BLaER1 treated with 17β-estradiol and CSF1 and Interleukin-3, amounts not matched to agents 10 nM and 100 nM (cell line): ENCODE measurements around the gene RICTOR.

ENCODE experiments used
- H3K27ac ChIP-seq, 11 experiments: shearing (Covaris generic); formaldehyde crosslinking; 2 replicates each; pipeline ENCODE4 v1.8.1; 2022
- H3K27me3 ChIP-seq, 11 experiments: shearing (Covaris generic); formaldehyde crosslinking; 2 replicates each; pipeline ENCODE4 v1.8.1; 2022
- H3K36me3 ChIP-seq, 11 experiments: shearing (Covaris generic); formaldehyde crosslinking; 2 replicates each; pipeline ENCODE4 v1.8.1; 2022
- H3K4me1 ChIP-seq, 10 experiments: shearing (Covaris generic); formaldehyde crosslinking; 2 replicates each; pipeline ENCODE4 v1.8.1; 2022
- H3K4me2 ChIP-seq, 11 experiments: shearing (Covaris generic); formaldehyde crosslinking; 2 replicates each; pipeline ENCODE4 v1.8.1; 2022
- H3K4me3 ChIP-seq, 10 experiments: shearing (Covaris generic); formaldehyde crosslinking; 2 replicates each; pipeline ENCODE4 v1.8.1; 2022
- H3K9ac ChIP-seq, 11 experiments: shearing (Covaris generic); formaldehyde crosslinking; 2 replicates each; pipeline ENCODE4 v1.8.1; 2022
- H3K9me3 ChIP-seq, 11 experiments: shearing (Covaris generic); formaldehyde crosslinking; replicated peaks in 1 of 11; 2 replicates each; pipeline ENCODE4 v1.8.1; 2022
- H4K20me1 ChIP-seq, 11 experiments: shearing (Covaris generic); formaldehyde crosslinking; 2 replicates each; pipeline ENCODE4 v1.8.1; 2022
- Cebpa-rat ChIP-seq, 11 experiments: shearing (Covaris generic); IDR thresholded peaks; 2 replicates each; pipeline ENCODE4 v1.8.1; 2022

RICTOR gene

DNA sequence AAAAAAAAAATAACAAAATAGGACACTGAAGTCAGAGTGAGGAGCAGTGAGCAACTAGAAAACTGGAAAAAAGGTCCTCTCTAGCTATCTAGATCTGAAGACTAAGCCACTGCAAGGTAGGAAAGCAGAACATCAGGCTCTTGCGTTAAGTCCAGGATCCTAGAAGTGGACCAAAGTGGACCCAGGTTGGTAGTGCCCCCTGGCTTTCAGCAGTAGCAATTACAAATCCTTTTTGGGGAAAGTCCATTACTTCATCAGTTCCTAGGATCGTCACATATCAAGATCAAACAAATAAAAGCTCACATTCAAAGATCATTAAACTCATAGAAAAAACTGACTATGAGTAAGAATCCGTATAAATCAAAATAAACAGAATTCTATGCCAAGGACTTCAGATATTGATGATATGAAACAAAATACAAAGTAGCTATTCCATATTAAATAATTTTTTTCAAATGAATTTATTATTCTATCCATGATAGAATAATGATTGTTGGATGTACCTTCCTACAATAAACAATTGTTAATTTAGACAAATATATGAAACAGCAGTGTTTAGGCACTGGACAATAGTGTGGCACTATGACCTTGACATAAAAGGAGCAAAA is 6.5 kb upstream of the RICTOR start:
- H3K27me3 ChIP-seq: no peaks in the 10 kb centered on the region
- H3K4me3 ChIP-seq: no peak overlapping the region
- H3K9me3 ChIP-seq: peaks cover 0 to 14% (median 4%) of the 10 kb centered on the region in 11 experiments; a peak in 7 of 22 replicates
- H3K4me1 ChIP-seq: peaks cover 11 to 20% (median 18%) of the 10 kb centered on the region in 10 experiments
- H3K27ac ChIP-seq: no peak overlapping the region
- no peak overlapping the region for H3K9ac ChIP-seq
- no peaks in the 10 kb centered on the region for H3K36me3 ChIP-seq
- no peak for TF ChIP-seq Cebpa-rat (IDR thresholded peaks at IDR 0.05)
- no peaks in the 10 kb centered on the region for H4K20me1 ChIP-seq
- H3K4me2 ChIP-seq: no peak overlapping the region

DNA sequence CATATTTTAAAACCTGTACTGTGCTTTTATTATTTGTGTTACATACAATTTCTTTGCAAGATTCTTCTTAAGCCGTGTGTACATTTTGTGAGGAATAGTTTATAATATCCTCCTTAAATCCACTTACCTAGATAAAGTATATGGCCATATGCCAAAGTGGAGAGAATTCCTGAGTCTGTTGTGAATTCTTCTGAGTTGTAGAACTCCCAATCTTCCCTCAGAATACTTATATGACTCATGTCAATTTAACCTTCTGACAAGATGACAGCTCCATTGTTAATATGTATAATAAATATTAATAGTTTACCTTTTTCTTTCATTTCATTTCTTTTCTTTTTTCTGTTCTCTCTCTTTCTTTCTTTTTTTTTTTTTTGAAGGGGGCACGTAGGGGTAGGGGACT is 6.0 kb upstream of the RICTOR start:
- Histone ChIP-seq H3K9me3 (peaks cover 0 to 14% (median 4%) of the 10 kb centered on the region in 11 experiments; a peak in 7 of 22 replicates), H3K36me3 (no peaks in the 10 kb centered on the region), H3K27me3 (no peaks in the 10 kb centered on the region), H3K4me1 (peaks cover 11 to 25% (median 23%) of the 10 kb centered on the region in 10 experiments), H4K20me1 (no peaks in the 10 kb centered on the region), H3K4me3 (no peak overlapping the region), H3K4me2 (no peak overlapping the region), H3K27ac (no peak overlapping the region), H3K9ac (no peak overlapping the region)
- TF ChIP-seq Cebpa-rat (IDR thresholded peaks at IDR 0.05): no peak

DNA sequence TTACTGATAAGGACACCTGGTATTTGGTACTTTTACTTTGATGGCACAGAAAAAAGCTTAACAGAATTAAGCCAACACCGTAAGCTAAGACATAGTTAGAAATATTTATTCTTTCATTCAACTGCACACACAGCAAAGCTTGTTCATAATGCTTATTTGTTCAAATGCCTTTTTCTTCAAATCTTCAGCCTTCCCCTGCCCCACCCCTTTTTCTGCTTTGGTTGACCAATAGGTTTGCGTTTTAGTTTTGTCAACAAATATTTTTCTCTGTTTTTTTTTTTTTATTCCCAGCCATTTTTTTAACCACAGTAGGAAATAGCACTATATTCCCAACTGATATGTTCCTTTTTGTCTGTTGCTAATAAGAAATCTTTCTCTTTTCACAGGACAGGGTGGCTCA is 4.9 kb upstream of the RICTOR start:
- Histone ChIP-seq H3K4me1 (peaks cover 11 to 26% (median 23%) of the 10 kb centered on the region in 10 experiments), H3K36me3 (no peaks in the 10 kb centered on the region), H3K4me2 (no peak overlapping the region), H3K4me3 (no peak overlapping the region), H3K9me3 (peaks cover 0 to 14% (median 4%) of the 10 kb centered on the region in 11 experiments; a peak in 7 of 22 replicates), H3K27me3 (no peaks in the 10 kb centered on the region), H3K27ac (no peak overlapping the region), H3K9ac (no peak overlapping the region), H4K20me1 (no peaks in the 10 kb centered on the region)
- TF ChIP-seq Cebpa-rat (IDR thresholded peaks at IDR 0.05): no peak

DNA sequence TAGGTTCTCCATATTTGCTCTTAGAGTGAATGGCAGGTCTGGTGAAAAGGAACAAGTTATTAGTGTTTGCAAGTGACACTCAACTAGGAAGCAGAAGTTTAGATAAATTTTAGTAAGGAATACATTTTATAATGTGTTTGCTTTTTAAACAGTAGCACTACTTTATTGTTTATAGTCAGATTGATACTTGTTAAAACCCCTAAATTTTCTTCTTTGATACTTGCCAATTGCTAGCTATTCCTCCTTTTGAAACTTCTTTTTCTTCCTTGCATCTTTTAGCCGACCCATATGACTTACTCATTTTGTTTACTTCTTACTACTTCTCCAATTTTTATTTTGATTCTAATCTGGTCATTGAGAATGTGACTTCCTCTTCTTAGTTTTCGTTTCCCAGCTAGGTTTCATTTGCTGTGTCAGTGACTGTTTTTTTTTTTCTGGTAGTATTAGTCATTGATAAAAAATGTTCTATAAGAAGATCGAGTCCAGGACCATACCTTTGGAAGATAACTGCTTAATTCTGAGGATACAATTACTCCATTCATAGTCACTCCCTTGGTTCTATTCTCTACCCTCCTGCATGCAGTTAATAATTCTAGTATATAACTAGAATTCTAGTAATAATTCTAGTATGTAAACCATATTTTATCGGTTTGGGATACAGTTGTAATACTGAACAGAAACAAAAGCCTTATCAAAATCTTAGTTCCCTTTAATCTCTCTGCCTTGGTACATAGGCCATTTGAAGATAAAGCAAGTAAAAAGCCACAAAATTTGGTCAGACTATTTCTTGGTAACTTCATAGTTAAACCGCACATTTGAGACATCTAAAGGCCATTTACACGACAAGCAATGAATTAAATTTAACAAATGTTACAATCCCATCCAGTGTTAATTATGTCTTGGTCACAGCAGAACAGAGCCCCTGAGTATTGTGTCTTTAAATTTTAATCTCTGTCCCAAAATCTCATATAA is 2.8 kb upstream of the RICTOR start:
- peak overlapping the region; percentile 34 to 90 (median 69); a peak in 20 of 22 replicates for H3K4me2 ChIP-seq
- no peaks in the 10 kb centered on the region for H3K27me3 ChIP-seq
- H3K4me3 ChIP-seq: peak overlapping the region in 4 of 10 experiments; percentile 31 to 41 (median 37); a peak in 6 of 20 replicates
- H3K4me1 ChIP-seq: peaks cover 22 to 38% (median 33%) of the 10 kb centered on the region in 10 experiments
- peak overlapping the region in 8 of 11 experiments; percentile 10 to 71 (median 59); a peak in 12 of 22 replicates for H3K9ac ChIP-seq
- H3K9me3 ChIP-seq: 0 out of 22 replicates have a peak, but pooled peaks cover 0 to 3% (median 0%) of the 10 kb centered on the region in 11 experiments
- peak overlapping the region in 9 of 11 experiments; percentile 48 to 100 (median 78); a peak in 18 of 22 replicates for H3K27ac ChIP-seq
- no peak for TF ChIP-seq Cebpa-rat (IDR thresholded peaks at IDR 0.05)
- H3K36me3 ChIP-seq: peaks cover 0 to 2% (median 0%) of the 10 kb centered on the region in 11 experiments; a peak in 2 of 22 replicates
- peaks cover 10 to 19% (median 13%) of the 10 kb centered on the region in 11 experiments; a peak in 17 of 22 replicates for H4K20me1 ChIP-seq

DNA sequence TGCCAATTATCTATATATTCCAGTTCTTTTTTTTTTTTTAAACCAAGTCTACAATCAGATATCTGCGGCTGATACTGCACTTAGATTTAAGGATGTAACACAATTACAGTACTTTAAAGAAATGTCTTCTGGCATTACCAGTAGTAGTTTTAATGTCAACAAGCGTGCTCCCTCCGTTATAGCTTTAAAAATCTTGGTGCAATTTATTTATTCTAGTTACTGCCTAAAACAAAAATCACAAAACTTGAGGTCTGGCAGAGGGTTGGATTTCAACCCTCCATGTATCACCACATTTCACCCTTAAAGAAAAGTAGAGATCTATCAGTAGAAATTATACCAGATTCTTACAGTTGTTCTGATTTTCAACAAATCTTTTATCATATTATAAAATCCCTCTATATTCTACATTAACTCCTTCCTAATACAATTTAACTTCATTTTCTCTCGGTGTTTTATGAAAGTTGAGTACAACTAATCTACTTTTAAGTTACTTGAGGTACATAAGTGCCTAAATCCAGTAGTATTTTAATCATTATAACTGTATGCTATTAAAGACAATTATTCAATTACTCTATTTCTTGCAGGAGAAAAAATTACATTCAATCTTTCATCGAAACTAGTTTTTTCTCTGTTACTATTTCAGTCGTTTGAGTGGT is 2.0 kb upstream of the RICTOR start:
- peak overlapping the region in 8 of 11 experiments; percentile 10 to 71 (median 59); a peak in 11 of 22 replicates for H3K9ac ChIP-seq

DNA sequence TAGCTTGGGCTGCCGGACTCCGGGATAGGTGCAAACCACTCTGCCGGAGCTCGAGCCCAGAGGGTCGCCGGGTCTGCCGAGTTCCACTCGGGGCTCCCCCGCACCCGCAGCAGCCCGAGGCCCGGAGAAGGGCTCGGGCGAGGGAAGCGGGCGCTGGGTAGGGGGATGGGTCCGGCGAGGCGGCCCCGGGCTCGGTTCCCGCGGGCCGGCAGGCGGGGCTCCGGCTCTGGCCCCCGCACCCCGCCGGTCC is 507 bp downstream of the RICTOR start:
- TF ChIP-seq Cebpa-rat (IDR thresholded peaks at IDR 0.05): no peak
- Histone ChIP-seq H3K4me2 (peak overlapping the region; percentile 75 to 94 (median 83)), H3K9me3 (peaks cover 0 to 13% (median 9%) of the 10 kb centered on the region in 11 experiments; a peak in 16 of 22 replicates), H3K27ac (peak overlapping the region; percentile 97 to 100 (median 99)), H3K4me1 (peaks cover 26 to 45% (median 40%) of the 10 kb centered on the region in 10 experiments), H3K27me3 (no peaks in the 10 kb centered on the region), H3K4me3 (peak overlapping the region; percentile 78 to 99 (median 92)), H3K9ac (peak overlapping the region; percentile 98 to 100 (median 99)), H4K20me1 (peaks cover 10 to 44% (median 39%) of the 10 kb centered on the region in 11 experiments; a peak in 17 of 22 replicates), H3K36me3 (peaks cover 12 to 23% (median 17%) of the 10 kb centered on the region in 11 experiments; a peak in 21 of 22 replicates)

More for the DNA sequence above, 2.0 kb upstream of the RICTOR start:
- peak overlapping the region in 9 of 11 experiments; percentile 48 to 100 (median 78); a peak in 18 of 22 replicates for H3K27ac ChIP-seq
- peak overlapping the region in 4 of 10 experiments; percentile 9 to 41 (median 37); a peak in 6 of 20 replicates for H3K4me3 ChIP-seq
- peaks cover 26 to 45% (median 40%) of the 10 kb centered on the region in 10 experiments for H3K4me1 ChIP-seq
- H3K36me3 ChIP-seq: peaks cover 0 to 3% (median 0%) of the 10 kb centered on the region in 11 experiments; a peak in 3 of 22 replicates
- H3K4me2 ChIP-seq: peak overlapping the region; percentile 34 to 90 (median 69); a peak in 20 of 22 replicates
- no peaks in the 10 kb centered on the region for H3K27me3 ChIP-seq
- H3K9me3 ChIP-seq: no peaks in the 10 kb centered on the region
- TF ChIP-seq Cebpa-rat (IDR thresholded peaks at IDR 0.05): no peak
- H4K20me1 ChIP-seq: peaks cover 10 to 26% (median 21%) of the 10 kb centered on the region in 11 experiments; a peak in 17 of 22 replicates

DNA sequence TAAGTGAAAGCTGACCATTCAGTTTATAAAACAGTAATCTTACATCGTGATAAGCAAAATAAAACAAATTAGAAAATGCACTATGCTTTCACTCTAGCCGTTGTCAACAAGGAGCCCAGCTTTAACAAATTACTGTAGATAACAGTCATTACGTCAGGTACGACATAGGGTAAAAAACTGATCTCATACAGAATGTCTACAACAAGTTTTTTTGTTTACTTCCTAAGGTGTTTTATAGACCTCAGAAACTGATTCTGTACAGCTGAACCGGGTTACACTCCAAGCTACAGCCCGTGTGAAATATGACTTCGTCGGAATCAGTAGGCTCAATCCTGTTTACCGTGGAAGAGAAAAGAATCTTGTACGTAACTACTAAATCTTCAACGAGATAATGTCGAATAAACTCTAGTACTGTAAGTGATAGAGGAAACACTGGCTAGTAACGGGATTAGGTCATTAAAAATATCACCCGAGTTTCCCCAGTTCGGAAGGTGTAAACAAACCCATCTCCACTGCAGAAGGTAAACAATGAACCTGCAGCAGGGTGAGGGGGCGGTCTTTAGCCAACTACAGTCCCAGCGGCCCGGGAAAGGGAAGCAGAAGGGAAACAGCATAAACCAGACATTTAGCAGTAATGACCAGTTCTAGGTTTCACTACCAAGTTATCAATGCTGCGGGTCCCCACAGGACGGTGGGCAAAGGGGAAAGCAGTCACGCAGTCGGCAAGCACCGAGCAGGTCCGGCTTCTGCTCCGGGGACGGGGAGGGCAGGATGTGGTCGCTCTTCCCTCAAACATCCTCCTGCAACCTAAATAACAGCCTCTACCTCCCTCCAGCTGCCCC is 1.1 kb downstream of the RICTOR start:
- Histone ChIP-seq H3K4me1 (peaks cover 26 to 45% (median 40%) of the 10 kb centered on the region in 10 experiments), H3K9me3 (peaks cover under 1 to 19% (median 14%) of the 10 kb centered on the region in 11 experiments; a peak in 19 of 22 replicates), H3K27ac (peak overlapping the region; percentile 97 to 100 (median 99)), H3K4me2 (peak overlapping the region; percentile 75 to 94 (median 83)), H3K4me3 (peak overlapping the region; percentile 78 to 99 (median 92)), H3K9ac (peak overlapping the region; percentile 98 to 100 (median 99)), H3K36me3 (peaks cover 18 to 28% (median 22%) of the 10 kb centered on the region in 11 experiments), H3K27me3 (no peaks in the 10 kb centered on the region), H4K20me1 (peaks cover 10 to 50% (median 39%) of the 10 kb centered on the region in 11 experiments; a peak in 17 of 22 replicates)
- no peak for TF ChIP-seq Cebpa-rat (IDR thresholded peaks at IDR 0.05)
